HG02970 (cell line): ENCODE results near the gene TANK.
A peak's percentile ranks its signal among the peaks of the same experiment; 100 is the strongest.

Experiments used
- ATAC-seq: cut with Tn5 transposase; IDR thresholded peaks from one replicate; pipeline ENCODE4 v1.9.1; 2021; ENCODE audit warnings: mild to moderate bottlenecking, moderate library complexity, moderate number of reproducible peaks; ENCODE audit not compliant: unreplicated experiment, low FRiP score

TANK gene, protein sequence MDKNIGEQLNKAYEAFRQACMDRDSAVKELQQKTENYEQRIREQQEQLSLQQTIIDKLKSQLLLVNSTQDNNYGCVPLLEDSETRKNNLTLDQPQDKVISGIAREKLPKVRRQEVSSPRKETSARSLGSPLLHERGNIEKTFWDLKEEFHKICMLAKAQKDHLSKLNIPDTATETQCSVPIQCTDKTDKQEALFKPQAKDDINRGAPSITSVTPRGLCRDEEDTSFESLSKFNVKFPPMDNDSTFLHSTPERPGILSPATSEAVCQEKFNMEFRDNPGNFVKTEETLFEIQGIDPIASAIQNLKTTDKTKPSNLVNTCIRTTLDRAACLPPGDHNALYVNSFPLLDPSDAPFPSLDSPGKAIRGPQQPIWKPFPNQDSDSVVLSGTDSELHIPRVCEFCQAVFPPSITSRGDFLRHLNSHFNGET

DNA sequence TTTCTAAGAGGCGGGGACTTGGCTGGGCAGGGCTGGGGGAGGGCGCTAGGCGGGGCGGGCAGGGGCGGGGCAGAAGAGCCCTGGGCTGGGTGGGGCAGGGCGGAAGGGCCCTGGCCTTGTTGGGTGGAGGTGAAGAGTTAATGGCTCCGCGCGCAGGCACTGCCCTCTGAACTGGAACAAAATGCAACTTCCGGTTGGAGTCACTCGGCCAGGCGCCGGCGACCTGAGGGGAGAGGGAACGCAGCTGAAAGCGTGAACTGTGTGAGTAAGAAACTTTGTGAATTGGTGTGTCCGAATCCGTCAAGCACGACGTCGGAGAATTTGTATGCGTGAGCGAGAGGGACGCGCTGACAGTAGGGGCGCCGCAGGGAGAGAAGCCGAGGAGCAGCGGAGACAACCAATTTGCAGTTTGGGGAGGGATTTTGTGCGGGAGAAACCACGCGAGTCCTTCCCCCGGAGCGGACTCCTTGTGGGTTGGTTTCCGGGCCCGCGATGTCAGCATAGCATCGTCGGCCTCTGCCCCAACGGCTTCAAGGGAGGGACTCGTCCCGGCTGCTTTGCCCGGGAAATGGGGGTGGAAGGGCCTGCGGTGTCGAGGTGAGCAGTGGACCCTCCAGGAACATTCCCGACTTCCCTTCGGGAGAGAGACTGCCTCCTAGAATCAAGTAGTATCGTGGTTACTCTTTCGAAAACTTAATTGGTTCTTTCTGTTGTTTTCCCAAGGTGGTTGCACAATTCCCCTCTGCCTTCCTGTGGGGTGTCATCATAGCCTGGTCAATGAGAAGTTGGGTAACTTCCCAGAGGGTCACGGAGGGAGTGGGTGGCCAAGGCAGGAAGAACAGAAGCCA, at the start of gene TANK:
Gene TANK (plus strand): TSS at position 203 of the 848 bp plus-strand sequence. CDS start 19,235 bp downstream, outside the sequence.
- ATAC-seq, result peak; percentile 89

DNA sequence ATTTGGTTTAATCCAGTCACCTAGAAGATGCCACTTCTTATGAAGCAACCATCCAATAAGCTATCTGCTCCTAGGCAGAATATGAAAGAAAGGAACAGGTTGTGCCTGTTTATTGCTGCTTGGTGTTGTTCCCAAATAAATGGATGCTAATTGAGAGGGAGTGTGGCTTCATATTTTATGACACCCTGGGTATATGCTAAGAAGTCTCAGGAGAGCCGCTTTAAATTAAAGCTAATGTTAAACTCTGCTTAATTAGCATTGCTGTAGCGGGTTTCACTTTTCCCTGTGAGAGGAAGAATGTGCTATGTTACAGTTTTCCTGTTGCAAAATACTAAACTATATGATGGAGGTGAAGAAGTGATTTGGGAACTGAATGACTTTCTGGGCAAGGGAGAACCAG, 48.7 kb upstream of the TANK start:
- no peak for ATAC-seq

DNA sequence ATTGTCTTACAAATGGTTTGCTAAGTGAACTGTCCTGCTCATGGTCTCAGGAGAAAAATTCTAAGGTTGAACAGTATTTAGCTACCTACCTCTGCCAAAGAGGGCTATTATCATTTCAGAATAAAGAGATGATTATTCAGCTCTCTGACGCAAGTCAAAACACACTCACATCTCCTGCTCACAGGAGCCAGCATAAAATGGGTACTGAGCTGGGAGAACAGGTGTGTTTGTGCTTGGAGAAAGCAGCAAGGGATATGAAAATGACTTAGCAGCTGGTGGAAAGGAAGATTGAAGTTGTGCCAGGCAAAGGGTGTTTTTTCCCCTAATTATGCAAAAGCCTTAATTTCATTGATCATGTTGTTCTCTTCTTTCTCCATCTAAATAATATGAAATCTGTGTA, 47.3 kb upstream of the TANK start:
- ATAC-seq, result no peak

DNA sequence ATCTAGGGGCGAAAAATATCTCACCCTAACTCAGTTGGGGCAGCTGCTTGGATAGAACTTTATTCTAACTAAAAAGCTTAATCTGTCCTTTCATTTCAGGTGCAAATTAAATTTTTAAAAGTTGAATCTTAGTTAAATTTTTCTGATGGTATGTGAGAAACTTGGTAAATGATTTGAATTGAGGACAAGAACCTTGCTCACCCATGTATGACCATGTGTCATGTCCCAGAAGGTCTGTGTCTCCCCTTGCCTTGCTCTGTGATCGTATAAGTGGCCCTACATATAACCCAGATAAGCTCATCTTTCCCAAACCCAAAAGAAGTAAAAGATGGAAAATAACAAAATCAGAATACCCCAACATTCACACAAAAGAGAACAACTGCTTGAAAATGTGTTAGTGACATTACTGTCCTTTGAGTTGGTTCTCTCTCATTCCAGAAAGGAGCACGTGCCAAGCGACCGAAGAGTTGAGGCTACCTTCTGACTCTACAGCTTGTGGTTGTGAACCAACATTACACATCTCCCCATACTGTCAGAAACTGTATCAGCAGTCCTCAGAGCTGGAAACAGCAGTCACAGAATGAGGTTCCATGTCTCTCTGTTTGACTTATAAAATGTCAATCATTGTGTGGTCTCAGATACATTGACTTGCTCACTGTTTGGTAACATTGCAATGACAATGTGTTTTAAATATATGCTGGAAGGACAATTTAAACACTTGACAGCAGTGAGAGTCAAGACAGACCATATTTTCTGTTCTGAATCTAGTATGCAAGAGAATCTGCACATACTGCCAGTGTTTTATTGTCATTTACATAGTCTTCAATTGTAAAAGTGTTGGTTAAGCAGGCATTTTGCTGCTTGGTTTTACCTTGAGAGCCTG, 46.3 kb upstream of the TANK start:
- ATAC-seq, result no peak

DNA sequence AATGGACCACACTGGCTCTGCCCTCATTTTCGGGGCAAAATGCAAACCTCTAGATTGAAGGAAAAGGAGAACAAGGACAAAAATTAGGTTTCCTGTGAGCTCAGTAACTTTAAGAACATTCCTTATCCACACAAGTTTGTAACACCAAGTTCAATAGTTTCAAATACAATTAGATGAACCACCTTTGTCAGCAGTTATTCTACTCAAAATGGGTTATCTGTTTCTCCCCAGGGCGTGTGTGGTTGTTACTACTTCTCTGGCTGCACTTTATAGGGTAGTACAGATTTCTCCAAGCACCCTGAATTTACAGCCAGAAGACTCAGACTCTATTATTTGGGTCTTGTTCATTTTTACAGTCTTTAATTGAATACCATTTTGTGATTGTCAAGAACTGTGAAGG, 45.0 kb upstream of the TANK start:
- no peak for ATAC-seq

- no peak for ATAC-seq
Observed at GRCh38 chr2:161115605-161116380, 44.4 kb upstream of the TANK start.

DNA sequence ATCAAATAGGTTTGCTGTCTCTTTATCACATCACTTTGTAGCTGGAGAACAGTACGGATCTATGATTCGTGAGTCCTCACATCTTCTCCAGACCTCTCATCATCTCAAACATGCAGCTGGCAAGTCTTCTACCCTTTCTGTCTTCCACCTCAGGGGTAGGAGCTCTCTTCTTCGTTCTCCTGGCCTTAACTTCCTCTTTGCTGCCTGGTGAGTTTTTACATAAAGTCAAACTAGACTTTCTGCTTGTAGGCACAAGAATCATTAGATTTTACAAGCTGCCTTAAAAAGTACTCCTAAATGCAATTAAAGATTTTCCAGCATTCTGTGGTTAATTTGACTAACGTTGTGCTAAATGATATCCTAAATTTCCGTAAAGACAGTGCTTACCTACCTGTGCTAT, 43.7 kb upstream of the TANK start:
- no peak for ATAC-seq

DNA sequence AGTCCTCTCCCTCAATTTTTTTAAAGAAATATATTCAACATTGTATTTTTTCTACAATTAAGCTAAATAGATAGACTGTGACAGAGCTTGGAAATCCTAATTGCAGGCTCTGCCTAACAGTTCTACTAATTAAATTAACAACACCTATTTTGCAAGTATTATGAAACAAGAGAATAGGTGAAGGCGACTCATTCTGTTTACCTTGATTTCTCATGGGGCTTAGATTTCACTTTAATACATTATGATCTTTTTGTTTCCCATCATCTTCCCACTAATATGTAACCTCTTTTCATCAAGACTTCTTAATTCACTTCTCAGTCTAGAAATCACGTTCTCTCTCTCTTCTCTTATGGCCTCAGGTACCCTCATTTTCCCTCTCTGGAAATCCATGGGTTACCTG, 42.7 kb upstream of the TANK start:
- ATAC-seq, result no peak

DNA sequence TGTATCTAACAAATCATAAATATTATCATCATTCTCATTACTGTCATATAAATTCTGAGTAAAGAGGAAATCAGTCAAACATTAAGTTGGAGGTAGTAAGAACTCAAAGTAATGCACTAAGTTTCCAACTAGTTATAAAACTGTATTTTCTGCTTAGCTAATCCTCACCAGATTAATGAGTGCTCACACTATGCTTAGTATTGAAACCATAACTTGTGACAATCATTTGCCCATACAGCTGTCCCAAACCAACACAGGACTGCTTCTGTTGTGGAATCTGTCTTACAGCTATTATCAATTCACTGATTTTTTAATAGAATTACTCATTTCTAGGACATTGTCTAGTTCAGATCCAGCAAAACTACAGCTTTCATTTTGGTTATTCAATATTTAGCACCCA, 41.5 kb upstream of the TANK start:
- peak; percentile 50 for ATAC-seq

- no peak for ATAC-seq
Observed at GRCh38 chr2:161119483-161119882, 40.7 kb upstream of the TANK start.

GRCh38 chr2:161120775-161121174, 39.5 kb upstream of the TANK start:
- ATAC-seq, result no peak

GRCh38 chr2:161121622-161122021, 38.6 kb upstream of the TANK start:
- no peak for ATAC-seq

GRCh38 chr2:161122772-161123530, 37.3 kb upstream of the TANK start:
- ATAC-seq, result no peak

GRCh38 chr2:161123531-161124030, 36.6 kb upstream of the TANK start:
- no peak for ATAC-seq

DNA sequence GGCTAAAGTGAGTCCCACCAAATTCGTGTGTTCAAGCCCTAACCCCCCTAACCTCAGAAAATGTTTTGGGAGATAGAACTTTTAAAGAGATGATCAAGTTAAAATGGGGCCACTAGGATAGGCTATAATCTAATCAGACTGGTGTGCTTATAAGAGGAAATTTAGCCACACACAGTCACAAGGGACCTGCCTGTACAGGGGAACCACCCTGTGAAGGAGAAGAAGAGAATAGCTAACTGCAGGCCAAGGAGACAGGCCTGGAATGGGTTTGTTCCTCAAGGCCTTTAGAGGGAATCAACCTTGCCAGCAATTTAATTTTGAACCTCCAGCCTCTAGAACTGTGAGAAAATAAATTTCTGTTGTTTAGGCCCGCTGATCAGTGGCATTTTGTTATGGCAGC, 36.0 kb upstream of the TANK start:
- no peak for ATAC-seq

GRCh38 chr2:161128885-161129284, 31.3 kb upstream of the TANK start:
- no peak for ATAC-seq

GRCh38 chr2:161130354-161130753, 29.9 kb upstream of the TANK start:
- no peak for ATAC-seq

DNA sequence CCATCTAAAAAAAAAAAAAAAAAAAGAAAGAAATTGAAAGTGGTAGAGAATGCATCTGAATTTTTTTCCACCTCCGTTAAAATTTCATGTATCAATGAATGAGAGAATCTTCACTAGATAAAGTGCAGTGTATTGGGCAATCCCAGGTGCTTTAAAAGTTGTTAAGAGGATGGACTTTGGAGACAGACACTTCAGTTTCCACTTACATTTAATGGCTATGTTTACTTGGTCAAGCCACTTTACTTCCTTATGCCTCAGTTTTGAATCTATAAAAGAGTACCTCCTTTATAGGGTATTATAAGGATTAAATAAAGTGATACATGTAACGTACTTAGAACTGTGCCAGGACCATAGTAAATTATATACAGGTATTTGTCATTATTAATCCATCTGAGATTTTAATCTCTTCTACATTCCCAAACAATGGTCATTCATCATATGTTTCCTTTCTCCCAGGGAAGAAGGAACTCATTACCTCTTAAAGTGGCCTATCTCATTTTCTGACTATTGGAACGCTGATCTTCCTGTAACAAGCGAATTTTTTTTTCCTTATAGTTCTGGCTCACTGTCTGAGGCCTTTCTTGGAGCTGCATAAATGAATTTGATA, 29.1 kb upstream of the TANK start:
- ATAC-seq, result no peak

GRCh38 chr2:161131804-161132203, 28.4 kb upstream of the TANK start:
- no peak for ATAC-seq
